HG02571 (cell line): ENCODE results near the gene NOP53.
"Not testable (repeated sequence)": the region's sequence is repeated elsewhere in the genome, so short reads cannot be mapped to it uniquely, and the experiment has no call there.

Source experiments
- ATAC-seq: cut with Tn5 transposase; IDR thresholded peaks from one replicate; pipeline ENCODE4 v1.9.1; 2021; ENCODE audit warnings: mild to moderate bottlenecking, moderate library complexity; ENCODE audit not compliant: unreplicated experiment

NOP53 gene

GRCh38 chr19:47771291-47771690 is 25.9 kb downstream of the NOP53 start:
- not testable (repeated sequence) for ATAC-seq

- no peak for ATAC-seq
Observed at GRCh38 chr19:47776568-47776967, 31.2 kb downstream of the NOP53 start.

- not testable (repeated sequence) for ATAC-seq
Observed at GRCh38 chr19:47777245-47778048, 32.1 kb downstream of the NOP53 start.

GRCh38 chr19:47778049-47778953 is 33.0 kb downstream of the NOP53 start, which contains the start of gene SELENOW:
Gene SELENOW (plus strand): TSS chr19:47778703. CDS start chr19:47778786, 83 bp downstream.
- peak; percentile 59 for ATAC-seq

GRCh38 chr19:47778954-47779351 is 33.6 kb downstream of the NOP53 start:
- no peak for ATAC-seq

- ATAC-seq = no peak
Observed at GRCh38 chr19:47779524-47780214, 34.3 kb downstream of the NOP53 start.

- ATAC-seq = no peak
Observed at GRCh38 chr19:47780215-47780551, 34.8 kb downstream of the NOP53 start.

GRCh38 chr19:47781590-47782262 is 36.4 kb downstream of the NOP53 start:
- no peak for ATAC-seq

- no peak for ATAC-seq
Observed at GRCh38 chr19:47786566-47786965, 41.2 kb downstream of the NOP53 start.

- not testable (repeated sequence) for ATAC-seq
Observed at GRCh38 chr19:47787307-47787706, 42.0 kb downstream of the NOP53 start.

- not testable (repeated sequence) for ATAC-seq
Observed at GRCh38 chr19:47789811-47790210, 44.5 kb downstream of the NOP53 start.

- ATAC-seq = no peak
Observed at GRCh38 chr19:47790398-47790814, 45.1 kb downstream of the NOP53 start.

GRCh38 chr19:47792616-47793015 is 47.3 kb downstream of the NOP53 start:
- no peak for ATAC-seq

- no peak for ATAC-seq
Observed at GRCh38 chr19:47794526-47794925, 49.2 kb downstream of the NOP53 start.

- no peak for ATAC-seq
Observed at GRCh38 chr19:47796785-47797184, 51.4 kb downstream of the NOP53 start.

GRCh38 chr19:47797996-47798903 is 52.9 kb downstream of the NOP53 start:
- ATAC-seq = no peak

GRCh38 chr19:47798904-47799266 is 53.5 kb downstream of the NOP53 start:
- no peak for ATAC-seq

GRCh38 chr19:47801270-47801669 is 55.9 kb downstream of the NOP53 start:
- no peak for ATAC-seq

GRCh38 chr19:47802521-47803043 is 57.2 kb downstream of the NOP53 start:
- no peak for ATAC-seq
